H9 (cell line): ENCODE results near the gene C16orf78. TPM values are rescaled to one million over a fixed set of nuclear protein-coding genes. Genes with fewer than 3 reads are reported as not detected.

Experiments
- DNase-seq: peaks from one replicate; pipeline ENCODE4 v3.0.0-alpha.2; 2017
- H2AFZ ChIP-seq: one replicate; pipeline ENCODE4 v1.6.1; 2013; ENCODE audit warnings: mild to moderate bottlenecking, low read length, control low read depth, moderate library complexity
- H2AK5ac ChIP-seq: 2 replicates; pipeline ENCODE4 v1.6.1; 2013; ENCODE audit warnings: low read length, control low read depth, mixed read lengths; ENCODE audit not compliant: insufficient read length
- H2BK120ac ChIP-seq: one replicate; pipeline ENCODE4 v1.6.1; 2013; ENCODE audit warnings: low read depth, mild to moderate bottlenecking, low read length, control low read depth, inconsistent platforms; ENCODE audit not compliant: poor library complexity, severe bottlenecking
- H2BK12ac ChIP-seq: 2 replicates; pipeline ENCODE4 v1.6.1; 2013; ENCODE audit warnings: low read length, control low read depth, mixed read lengths, low read depth; ENCODE audit not compliant: insufficient read length
- H2BK15ac ChIP-seq: 2 replicates; pipeline ENCODE4 v1.6.1; 2013; ENCODE audit warnings: low read depth, low read length, control low read depth
- H2BK20ac ChIP-seq: one replicate; pipeline ENCODE4 v1.6.1; 2013; ENCODE audit warnings: low read depth, mild to moderate bottlenecking, low read length, control low read depth, inconsistent platforms; ENCODE audit not compliant: poor library complexity, severe bottlenecking
- H2BK5ac ChIP-seq: 2 replicates; pipeline ENCODE4 v1.6.1; 2013; ENCODE audit warnings: low read length, control low read depth, mixed read lengths; ENCODE audit not compliant: insufficient read length
- H3K14ac ChIP-seq: 2 replicates; pipeline ENCODE4 v1.6.1; 2013; ENCODE audit warnings: low read length, control low read depth; ENCODE audit not compliant: insufficient read depth
- H3K18ac ChIP-seq: 2 replicates; pipeline ENCODE4 v1.6.1; 2013; ENCODE audit warnings: low read depth, mild to moderate bottlenecking, mixed read lengths, low read length, control low read depth; ENCODE audit not compliant: insufficient read length
- H3K23ac ChIP-seq: 2 replicates; pipeline ENCODE4 v1.6.1; 2013; ENCODE audit warnings: low read length, control low read depth, mixed read lengths, low read depth; ENCODE audit not compliant: insufficient read length
- H3K23me2 ChIP-seq: 2 replicates; pipeline ENCODE4 v1.6.1; 2013; ENCODE audit warnings: low read depth, mild to moderate bottlenecking, mixed read lengths, low read length, control low read depth; ENCODE audit not compliant: insufficient read length, poor library complexity, severe bottlenecking
- H3K27ac ChIP-seq: 2 replicates; pipeline ENCODE4 v1.5.1; 2013; ENCODE audit warnings: low read length, control low read depth, mixed read lengths, low read depth; ENCODE audit not compliant: insufficient read length
- H3K27me3 ChIP-seq: 2 replicates; pipeline ENCODE4 v1.6.1; 2013; ENCODE audit warnings: low read length, control low read depth, inconsistent platforms; ENCODE audit not compliant: insufficient read depth
- H3K4ac ChIP-seq: 2 replicates; pipeline ENCODE4 v1.6.1; 2013; ENCODE audit warnings: low read depth, mild to moderate bottlenecking, control low read depth, inconsistent platforms, low read length, moderate library complexity
- H3K4me1 ChIP-seq: 2 replicates; pipeline ENCODE4 v1.6.1; 2013; ENCODE audit warnings: low read length, control low read depth, inconsistent platforms; ENCODE audit not compliant: insufficient read depth
- H3K4me2 ChIP-seq: 2 replicates; pipeline ENCODE4 v1.6.1; 2013; ENCODE audit warnings: low read length, control low read depth, mixed read lengths; ENCODE audit not compliant: insufficient read length, insufficient read depth
- H3K56ac ChIP-seq: 2 replicates; pipeline ENCODE4 v1.6.1; 2013; ENCODE audit warnings: low read depth, mild to moderate bottlenecking, mixed read lengths, low read length, control low read depth; ENCODE audit not compliant: insufficient read length
- H3K79me1 ChIP-seq: 2 replicates; pipeline ENCODE4 v1.6.1; 2013; ENCODE audit warnings: low read depth, mild to moderate bottlenecking, moderate library complexity, low read length, control low read depth, inconsistent platforms; ENCODE audit not compliant: insufficient read depth, poor library complexity, severe bottlenecking
- H3K79me2 ChIP-seq: 2 replicates; pipeline ENCODE4 v1.6.1; 2013; ENCODE audit warnings: low read length, control low read depth, inconsistent platforms; ENCODE audit not compliant: insufficient read depth
- H3K9ac ChIP-seq: 2 replicates; pipeline ENCODE4 v1.6.1; 2013; ENCODE audit warnings: low read length, control low read depth, mixed read lengths; ENCODE audit not compliant: insufficient read length; ENCODE audit errors: extremely low read depth
- H3K9me3 ChIP-seq: one replicate; pipeline ENCODE4 v1.6.1; 2013; ENCODE audit warnings: low read depth, low read length, inconsistent platforms; ENCODE audit not compliant: control insufficient read depth
- H3T11ph ChIP-seq: one replicate; pipeline ENCODE4 v1.6.1; 2013; ENCODE audit warnings: mild to moderate bottlenecking, low read length, control low read depth, inconsistent platforms
- H4K20me1 ChIP-seq: one replicate; pipeline ENCODE4 v1.6.1; 2013; ENCODE audit not compliant: control insufficient read depth, insufficient read length, insufficient read depth
- H4K5ac ChIP-seq: 2 replicates; pipeline ENCODE4 v1.6.1; 2013; ENCODE audit warnings: low read depth, mild to moderate bottlenecking, mixed read lengths, low read length, control low read depth; ENCODE audit not compliant: insufficient read length
- H4K8ac ChIP-seq: replicated peaks from 2 replicates; pipeline ENCODE4 v1.6.1; 2013; ENCODE audit warnings: low read length, control low read depth, mixed read lengths, low read depth; ENCODE audit not compliant: insufficient read length
- H4K91ac ChIP-seq: 2 replicates; pipeline ENCODE4 v1.6.1; 2013; ENCODE audit warnings: low read depth, mild to moderate bottlenecking, moderate library complexity, mixed read lengths, low read length, control low read depth; ENCODE audit not compliant: insufficient read length
- H3K27ac Mint-ChIP-seq, 3 experiments: 2 replicates in 2 of 3; 3 replicates in 1 of 3; pipeline ENCODE4 v1.8.0; 2020 to 2021; ENCODE audit warnings: mixed read lengths in 3 of 3, mild to moderate bottlenecking in 1 of 3, moderate library complexity in 1 of 3
- H3K27me3 Mint-ChIP-seq: 2 replicates; pipeline ENCODE4 v1.8.0; 2021; ENCODE audit warnings: low read depth, mild to moderate bottlenecking, moderate library complexity, mixed read lengths
- H3K36me3 Mint-ChIP-seq, 3 experiments: 2 replicates in 2 of 3; 3 replicates in 1 of 3; pipeline ENCODE4 v1.8.0; 2020 to 2021; ENCODE audit warnings: low read depth in 3 of 3, mixed read lengths in 3 of 3; ENCODE audit not compliant: insufficient read depth in 1 of 3
- H3K4me1 Mint-ChIP-seq, 2 experiments: 2 replicates each; pipeline ENCODE4 v1.8.0; 2020; ENCODE audit warnings: mixed read lengths in 2 of 2
- H3K4me3 Mint-ChIP-seq, 2 experiments: 2 replicates in 1 of 2; 3 replicates in 1 of 2; pipeline ENCODE4 v1.8.0; 2020 to 2021; ENCODE audit warnings: mild to moderate bottlenecking in 2 of 2, mixed read lengths in 2 of 2, moderate library complexity in 1 of 2
- H3K9me3 Mint-ChIP-seq, 2 experiments: 2 replicates in 1 of 2; 3 replicates in 1 of 2; pipeline ENCODE4 v1.8.0; 2020; ENCODE audit warnings: mild to moderate bottlenecking in 2 of 2, mixed read lengths in 2 of 2, moderate library complexity in 1 of 2
- WGBS: extraction: QIAGEN DNeasy Blood & Tissue Kit; methylation state at CpG from one replicate; pipeline ENCODE4 v1.1.7; 2013; ENCODE audit warnings: missing lambda C conversion rate, low lambda C conversion rate, mixed read lengths; ENCODE audit not compliant: insufficient read length; ENCODE audit errors: extremely low coverage; 5-methylcytosine and 5-hydroxymethylcytosine counted together
- total RNA-seq: library from RNA; stranded (reverse); gene quantifications from 2 replicates; pipeline ENCODE4 v1.2.1, GENCODE V29; 2021
- TF ChIP-seq, protein P1 (sequence below): fragments of 200-600 bp; sonication (generic); conservative IDR thresholded peaks from 3 replicates; pipeline ENCODE4 v1.8.0; 2021; ENCODE audit warnings: antibody characterized with exemption, mild to moderate bottlenecking

The C16orf78 gene
- total RNA-seq, 1 experiment from 2014 or later = not detected

DNA sequence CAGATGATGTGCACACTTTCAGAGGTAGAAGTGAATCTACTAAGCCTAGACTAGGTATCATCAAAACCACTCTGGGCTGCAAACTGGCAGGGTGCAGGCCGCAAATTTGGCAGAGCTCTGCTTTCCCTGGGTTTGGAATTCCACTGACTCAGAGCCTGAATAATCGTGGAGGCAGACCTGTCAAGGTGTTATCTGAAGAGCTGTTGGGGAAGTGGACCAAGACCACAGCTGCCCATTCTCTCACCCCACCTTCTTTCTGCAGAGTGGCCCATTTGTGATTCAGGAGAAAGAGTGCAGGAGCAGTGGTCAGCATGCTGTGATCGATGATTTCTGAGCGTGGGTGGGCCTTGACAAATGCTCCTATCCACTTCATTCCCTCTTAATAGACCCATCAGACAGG lies 46.1 kb upstream of the C16orf78 start:
- Mint-ChIP-seq H3K4me1 (peaks cover 9 to 12% of the 10 kb centered on the region in 2 experiments), H3K36me3 (no peaks in the 10 kb centered on the region), H3K4me3 (no peak overlapping the region), H3K27ac (no peak overlapping the region), H3K9me3 (no peaks in the 10 kb centered on the region), H3K27me3 (no peaks in the 10 kb centered on the region)
- Histone ChIP-seq H3K79me1 (no peaks in the 10 kb centered on the region), H3K23me2 (no peaks in the 10 kb centered on the region), H3K27me3 (no peaks in the 10 kb centered on the region), H4K5ac (no peak overlapping the region), H3K9me3 (no peaks in the 10 kb centered on the region), H2AK5ac (no peak overlapping the region), H2BK15ac (no peak overlapping the region), H4K91ac (no peak overlapping the region), H2BK12ac (no peak overlapping the region), H2AFZ (no peak overlapping the region), H3K4me2 (no peak overlapping the region), H3K18ac (no peak overlapping the region), H3K23ac (no peak overlapping the region), H2BK5ac (no peak overlapping the region), H3K79me2 (no peaks in the 10 kb centered on the region), H3K27ac (no peak overlapping the region), H3K14ac (no peak overlapping the region), H4K8ac (no peak overlapping the region), H2BK120ac (no peak overlapping the region), H3K56ac (no peak overlapping the region), H3T11ph (no peak overlapping the region), H3K9ac (no peak overlapping the region), H4K20me1 (no peaks in the 10 kb centered on the region), H2BK20ac (no peak overlapping the region), H3K4ac (no peak overlapping the region), H3K4me1 (no peaks in the 10 kb centered on the region)
- WGBS = no CpG with 5 or more reads among the region's 4 CpGs
- TF ChIP-seq, protein P1, sequence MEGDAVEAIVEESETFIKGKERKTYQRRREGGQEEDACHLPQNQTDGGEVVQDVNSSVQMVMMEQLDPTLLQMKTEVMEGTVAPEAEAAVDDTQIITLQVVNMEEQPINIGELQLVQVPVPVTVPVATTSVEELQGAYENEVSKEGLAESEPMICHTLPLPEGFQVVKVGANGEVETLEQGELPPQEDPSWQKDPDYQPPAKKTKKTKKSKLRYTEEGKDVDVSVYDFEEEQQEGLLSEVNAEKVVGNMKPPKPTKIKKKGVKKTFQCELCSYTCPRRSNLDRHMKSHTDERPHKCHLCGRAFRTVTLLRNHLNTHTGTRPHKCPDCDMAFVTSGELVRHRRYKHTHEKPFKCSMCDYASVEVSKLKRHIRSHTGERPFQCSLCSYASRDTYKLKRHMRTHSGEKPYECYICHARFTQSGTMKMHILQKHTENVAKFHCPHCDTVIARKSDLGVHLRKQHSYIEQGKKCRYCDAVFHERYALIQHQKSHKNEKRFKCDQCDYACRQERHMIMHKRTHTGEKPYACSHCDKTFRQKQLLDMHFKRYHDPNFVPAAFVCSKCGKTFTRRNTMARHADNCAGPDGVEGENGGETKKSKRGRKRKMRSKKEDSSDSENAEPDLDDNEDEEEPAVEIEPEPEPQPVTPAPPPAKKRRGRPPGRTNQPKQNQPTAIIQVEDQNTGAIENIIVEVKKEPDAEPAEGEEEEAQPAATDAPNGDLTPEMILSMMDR = no peak
- no peak for DNase-seq
